Activated T-cell treated with anti-CD3 and anti-CD28 coated beads for 1 hour (primary cell): ENCODE data around the gene GJA1.

ENCODE experiments used
- DNase-seq: peaks from one replicate; pipeline ENCODE4 v3.0.0-alpha.2; 2020; ENCODE audit warnings: low read depth

The GJA1 gene

DNA sequence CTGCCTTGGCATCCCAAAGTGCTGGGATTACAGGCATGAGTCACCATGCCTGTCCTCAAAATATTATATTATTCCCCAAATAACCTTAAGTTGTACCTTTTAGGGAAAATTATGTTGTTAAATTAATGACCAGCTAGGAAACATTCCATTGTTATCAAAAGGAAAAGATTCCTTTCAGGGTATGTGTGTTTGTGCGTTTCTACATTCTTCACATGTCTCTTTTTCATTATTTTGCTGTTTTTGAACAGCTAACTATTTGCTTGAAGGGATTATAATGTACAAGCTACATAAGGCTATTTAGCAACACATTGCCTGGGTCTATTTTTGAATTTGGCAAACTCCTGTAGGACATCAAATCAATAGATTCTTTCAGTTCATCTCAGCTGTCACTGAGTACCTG is 57.1 kb downstream of the GJA1 start:
- no peak for DNase-seq

GRCh38 chr6:121497970-121498375 is 62.5 kb downstream of the GJA1 start:
- no peak for DNase-seq

DNA sequence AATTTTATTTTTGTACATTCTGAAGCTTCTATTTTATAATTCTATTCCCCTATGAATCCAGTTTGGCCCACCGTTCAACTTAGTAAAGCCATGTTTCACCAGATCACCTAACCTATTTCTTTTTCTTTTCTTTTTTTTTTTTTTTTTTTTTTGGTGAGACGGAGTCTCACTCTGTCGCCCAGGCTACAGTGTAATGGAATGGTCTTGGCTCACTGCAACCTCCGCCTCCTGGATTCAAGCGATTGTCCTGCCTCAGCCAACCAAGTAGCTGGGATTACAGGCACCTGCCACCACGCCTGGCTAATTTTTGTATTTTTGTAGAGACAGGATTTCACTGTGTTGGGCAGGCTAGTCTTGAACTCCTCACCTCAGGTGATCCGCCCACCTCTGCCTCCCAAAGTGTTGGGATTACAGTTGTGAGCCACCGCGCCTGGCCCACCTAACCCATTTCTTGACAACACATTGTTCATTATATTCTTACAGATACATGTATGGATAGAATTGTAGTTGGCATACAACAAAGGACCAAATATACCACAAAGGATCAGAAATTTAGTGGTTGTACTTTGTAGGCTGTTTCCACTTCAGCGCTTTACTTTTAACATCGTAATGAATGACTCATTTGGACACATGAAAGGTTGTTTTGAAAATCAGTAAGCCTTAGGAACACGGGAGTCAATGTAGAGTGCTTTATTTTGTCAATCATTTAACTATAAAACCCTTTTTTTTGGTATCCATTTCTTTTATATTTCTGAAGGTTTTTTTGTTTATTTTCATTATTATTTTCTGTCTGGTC is 63.2 kb downstream of the GJA1 start:
- DNase-seq, result no peak
